Activated CD8-positive, alpha-beta T cell treated with anti-CD3 and anti-CD28 coated beads for 36 hours (primary cell): Measurements from ENCODE around the gene MCC. TPM values are rescaled to one million over a fixed set of nuclear protein-coding genes. Genes with fewer than 3 reads are reported as not detected.
"Not testable (repeated sequence)": the region's sequence is repeated elsewhere in the genome, so short reads cannot be mapped to it uniquely, and the experiment has no call there.

Source experiments
- ATAC-seq: fragments of 200-7000 bp; cut with Tn5 transposase; one replicate; pipeline ENCODE4 v1.10.0; 2021; ENCODE audit warnings: mild to moderate bottlenecking, moderate library complexity
- CTCF ChIA-PET: fragments of 350-600 bp; sonication (Branson Sonifier 250); formaldehyde crosslinking; loops from one replicate; lab custom pipeline; 2021; ENCODE audit warnings: antibody characterized with exemption; lab: Charles Lee
- POLR2A ChIA-PET: fragments of 350-600 bp; sonication (Branson Sonifier 250); formaldehyde crosslinking; loops from one replicate; lab custom pipeline; 2021; ENCODE audit warnings: antibody characterized with exemption; lab: Charles Lee
- DNase-seq: peaks from one replicate; pipeline ENCODE4 v3.0.0-alpha.2; 2020
- H3K27ac Mint-ChIP-seq: one replicate; pipeline ENCODE4 v1.8.0; 2021; ENCODE audit warnings: mild to moderate bottlenecking, mixed read lengths
- H3K27me3 Mint-ChIP-seq: one replicate; pipeline ENCODE4 v1.8.0; 2021; ENCODE audit warnings: mixed read lengths
- H3K36me3 Mint-ChIP-seq: one replicate; pipeline ENCODE4 v1.8.0; 2021; ENCODE audit warnings: low read depth, mixed read lengths
- H3K4me1 Mint-ChIP-seq: one replicate; pipeline ENCODE4 v1.8.0; 2021; ENCODE audit warnings: low read depth, mixed read lengths
- H3K4me3 Mint-ChIP-seq: one replicate; pipeline ENCODE4 v1.8.0; 2021; ENCODE audit warnings: mild to moderate bottlenecking, moderate library complexity, mixed read lengths
- H3K9me3 Mint-ChIP-seq: one replicate; pipeline ENCODE4 v1.8.0; 2021; ENCODE audit warnings: mixed read lengths
- CTCF ChIP-seq: fragments of 200-600 bp; IDR thresholded peaks from one replicate; pipeline ENCODE4 v1.8.0; 2022; ENCODE audit warnings: antibody characterized with exemption, mild to moderate bottlenecking
- intact Hi-C: fragments of 100-400 bp; cut with micrococcal nuclease; formaldehyde crosslinking; loops from one replicate; pipeline ENCODE4 v1.10.0; 2022
- total RNA-seq, 2 experiments: library from RNA; stranded (reverse); gene quantifications; one replicate each; pipeline ENCODE4 v1.2.3, GENCODE V29; 2021

Gene MCC
- total RNA-seq, 2 experiments from 2014 or later: 4.9 to 5.4 TPM

- ATAC-seq: no peak
- H3K4me1 Mint-ChIP-seq: no peaks in the 10 kb centered on the region
- H3K4me3 Mint-ChIP-seq: no peak overlapping the region
- no peaks in the 10 kb centered on the region for H3K36me3 Mint-ChIP-seq
- ChIA-PET POLR2A (interaction anchor here (0.7 kb wide), 2 partner anchors 12 to 86 kb away, joined by 3 read pairs; no protein-coding TSS in a partner anchor), CTCF (no interaction called here)
- DNase-seq: no peak
- TF ChIP-seq CTCF: no peak
- intact Hi-C loops: no loop called here
- no peaks in the 10 kb centered on the region for H3K9me3 Mint-ChIP-seq
- H3K27me3 Mint-ChIP-seq: no peaks in the 10 kb centered on the region
- H3K27ac Mint-ChIP-seq: no peak overlapping the region
Observed at GRCh38 chr5:113427871-113428574, 60.2 kb downstream of the MCC start.

DNA sequence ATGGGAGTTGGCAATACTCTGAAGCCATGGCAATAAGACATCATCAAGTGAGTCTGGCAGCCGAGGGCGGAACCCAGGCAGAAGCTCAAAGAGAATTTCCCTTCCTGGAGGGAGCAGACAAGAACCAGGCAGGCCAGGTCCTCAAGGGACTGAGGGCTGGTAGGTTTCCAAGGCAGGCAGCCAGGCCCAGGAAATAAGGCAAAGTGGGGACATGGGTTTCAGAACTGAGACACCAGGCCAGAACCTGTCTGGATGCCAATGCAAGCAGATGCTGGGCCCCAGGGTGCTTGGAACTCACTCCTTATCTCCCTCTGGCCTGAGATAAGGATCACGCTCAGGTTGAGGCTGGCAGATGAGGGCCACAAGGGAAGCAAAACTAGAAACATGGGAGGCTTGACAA lies 62.3 kb downstream of the MCC start:
- H3K27ac Mint-ChIP-seq: no peak overlapping the region
- POLR2A ChIA-PET: no interaction called here
- no peak for TF ChIP-seq CTCF
- H3K36me3 Mint-ChIP-seq: no peaks in the 10 kb centered on the region
- no peak for ATAC-seq
- peaks cover 5% of the 10 kb centered on the region for H3K27me3 Mint-ChIP-seq
- no peaks in the 10 kb centered on the region for H3K9me3 Mint-ChIP-seq
- H3K4me1 Mint-ChIP-seq: no peaks in the 10 kb centered on the region
- CTCF ChIA-PET: no interaction called here
- no peak for DNase-seq
- no peak overlapping the region for H3K4me3 Mint-ChIP-seq
- intact Hi-C loops: no loop called here

DNA sequence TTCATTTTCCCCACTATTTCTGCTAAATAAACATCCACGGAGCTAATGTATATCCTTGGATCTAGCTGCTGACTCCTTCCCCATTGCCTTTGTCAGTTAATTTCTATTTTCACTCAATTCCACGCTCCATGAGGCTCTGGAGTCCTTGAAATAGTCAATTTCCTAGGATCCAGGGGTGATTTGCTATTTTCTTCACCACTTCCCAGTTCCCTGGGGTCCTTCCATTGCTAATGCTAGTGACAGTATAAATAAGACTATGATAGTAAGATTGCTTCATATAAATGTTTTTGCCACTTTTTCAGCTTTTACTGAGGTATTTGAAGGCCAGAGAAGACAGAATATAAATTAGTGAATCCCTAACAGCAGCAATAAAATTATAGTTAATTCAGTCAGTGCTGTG lies 66.6 kb downstream of the MCC start:
- intact Hi-C loops: no loop called here
- Mint-ChIP-seq H3K36me3 (no peaks in the 10 kb centered on the region), H3K4me3 (no peak overlapping the region), H3K4me1 (no peaks in the 10 kb centered on the region), H3K27ac (no peak overlapping the region), H3K9me3 (no peaks in the 10 kb centered on the region), H3K27me3 (peaks cover 5% of the 10 kb centered on the region)
- TF ChIP-seq CTCF: no peak
- no peak for DNase-seq
- ChIA-PET POLR2A (no interaction called here), CTCF (no interaction called here)
- ATAC-seq: no peak

- no peak overlapping the region for H3K4me3 Mint-ChIP-seq
- DNase-seq: no peak
- peaks cover 2% of the 10 kb centered on the region for H3K9me3 Mint-ChIP-seq
- no peak overlapping the region for H3K27ac Mint-ChIP-seq
- no peak for TF ChIP-seq CTCF
- H3K4me1 Mint-ChIP-seq: no peaks in the 10 kb centered on the region
- ChIA-PET POLR2A (no interaction called here), CTCF (interaction anchor here (1.9 kb wide), 1 partner anchor 26 kb away, joined by 7 read pairs; no protein-coding TSS in a partner anchor)
- intact Hi-C loops: no loop called here
- no peaks in the 10 kb centered on the region for H3K36me3 Mint-ChIP-seq
- ATAC-seq: no peak
- H3K27me3 Mint-ChIP-seq: peaks cover 2% of the 10 kb centered on the region
Observed at GRCh38 chr5:113405530-113405929, 82.7 kb downstream of the MCC start.

- ATAC-seq: no peak
- H3K36me3 Mint-ChIP-seq: no peaks in the 10 kb centered on the region
- no peaks in the 10 kb centered on the region for H3K9me3 Mint-ChIP-seq
- ChIA-PET POLR2A (no interaction called here), CTCF (no interaction called here)
- no peak overlapping the region for H3K4me3 Mint-ChIP-seq
- no peak for TF ChIP-seq CTCF
- H3K27ac Mint-ChIP-seq: no peak overlapping the region
- no peak for DNase-seq
- intact Hi-C loops: no loop called here
- H3K27me3 Mint-ChIP-seq: no peaks in the 10 kb centered on the region
- H3K4me1 Mint-ChIP-seq: no peaks in the 10 kb centered on the region
Observed at GRCh38 chr5:113404269-113404668, 84.0 kb downstream of the MCC start.

DNA sequence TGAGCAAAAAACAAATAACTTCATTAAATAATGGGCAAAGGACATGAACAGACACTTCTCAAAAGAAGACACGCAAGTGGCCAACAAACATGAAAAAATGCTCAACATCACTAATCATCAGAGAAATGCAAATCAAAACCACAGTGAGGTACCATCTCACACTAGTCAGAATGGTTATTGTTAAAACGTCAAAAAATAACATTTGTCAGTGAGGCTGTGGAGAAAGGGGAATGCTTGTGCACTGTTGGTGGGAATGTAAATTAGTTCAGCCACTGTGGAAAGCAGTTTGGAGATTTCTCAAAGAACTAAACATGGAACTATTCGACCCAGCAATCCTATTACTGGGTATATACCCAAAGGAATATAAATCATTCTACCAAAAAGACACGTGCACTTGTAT lies 90.3 kb downstream of the MCC start:
- H3K36me3 Mint-ChIP-seq, H3K4me1 Mint-ChIP-seq, POLR2A ChIA-PET, ATAC-seq, H3K27me3 Mint-ChIP-seq, intact Hi-C loops, H3K27ac Mint-ChIP-seq, H3K4me3 Mint-ChIP-seq, H3K9me3 Mint-ChIP-seq, DNase-seq: not testable (repeated sequence)
- CTCF ChIA-PET: interaction anchor here (1.5 kb wide), 1 partner anchor 58 kb away, joined by 3 read pairs; no protein-coding TSS in a partner anchor
